Stimulated activated CD8-positive, alpha-beta memory T cell treated with anti-CD3 and anti-CD28 coated beads, Interleukin-15, amount 100 ng/mL, for 24 hours (primary cell): ENCODE data around the gene SLC19A2.
A peak's percentile ranks its signal among the peaks of the same experiment; 100 is the strongest.
"Not testable (repeated sequence)": the region's sequence is repeated elsewhere in the genome, so short reads cannot be mapped to it uniquely, and the experiment has no call there.

Experiments used
- DNase-seq: peaks from one replicate; pipeline ENCODE4 v3.0.0-alpha.2; 2020; ENCODE audit warnings: low read depth

The SLC19A2 gene, protein sequence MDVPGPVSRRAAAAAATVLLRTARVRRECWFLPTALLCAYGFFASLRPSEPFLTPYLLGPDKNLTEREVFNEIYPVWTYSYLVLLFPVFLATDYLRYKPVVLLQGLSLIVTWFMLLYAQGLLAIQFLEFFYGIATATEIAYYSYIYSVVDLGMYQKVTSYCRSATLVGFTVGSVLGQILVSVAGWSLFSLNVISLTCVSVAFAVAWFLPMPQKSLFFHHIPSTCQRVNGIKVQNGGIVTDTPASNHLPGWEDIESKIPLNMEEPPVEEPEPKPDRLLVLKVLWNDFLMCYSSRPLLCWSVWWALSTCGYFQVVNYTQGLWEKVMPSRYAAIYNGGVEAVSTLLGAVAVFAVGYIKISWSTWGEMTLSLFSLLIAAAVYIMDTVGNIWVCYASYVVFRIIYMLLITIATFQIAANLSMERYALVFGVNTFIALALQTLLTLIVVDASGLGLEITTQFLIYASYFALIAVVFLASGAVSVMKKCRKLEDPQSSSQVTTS

DNA sequence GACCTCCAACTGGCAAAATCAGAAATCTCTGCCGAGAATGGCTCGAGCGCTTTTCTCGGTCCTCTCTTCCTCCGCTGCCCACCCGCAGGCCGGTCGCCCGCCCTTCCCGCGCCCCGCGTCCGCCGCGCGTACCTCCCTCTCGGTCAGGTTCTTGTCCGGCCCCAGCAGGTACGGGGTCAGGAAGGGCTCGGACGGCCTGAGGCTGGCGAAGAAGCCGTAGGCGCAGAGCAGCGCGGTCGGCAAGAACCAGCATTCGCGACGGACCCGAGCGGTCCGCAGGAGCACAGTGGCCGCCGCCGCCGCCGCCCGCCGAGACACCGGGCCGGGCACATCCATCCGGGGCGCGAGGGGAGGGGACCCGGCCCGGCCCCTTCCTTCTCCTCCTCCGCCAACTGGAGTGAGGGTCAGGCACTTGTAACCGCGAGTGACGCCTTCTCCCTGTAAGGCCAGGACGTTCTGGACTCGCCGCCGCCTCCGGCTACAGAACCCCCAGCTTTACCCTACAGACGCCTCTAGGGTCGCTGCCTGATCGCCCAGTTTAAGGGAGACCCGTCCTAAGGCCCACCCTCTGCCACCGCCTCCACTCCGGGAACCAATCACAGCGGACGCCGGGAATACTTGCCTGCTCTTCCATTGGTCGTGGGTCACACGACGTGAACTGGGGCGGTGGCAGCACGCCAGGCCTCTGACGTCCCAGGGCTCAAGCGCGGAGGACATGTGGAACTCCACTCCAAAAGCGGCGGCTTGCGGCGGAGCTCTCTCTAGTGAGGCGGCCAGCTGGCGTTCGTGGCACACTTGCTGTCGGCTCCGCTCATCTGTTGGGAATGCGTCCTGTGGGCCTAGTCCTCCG is at the start of gene SLC19A2:
Gene SLC19A2 (minus strand): TSS at position 514 of the 850 bp plus-strand sequence. CDS start 178 bp downstream, at position 336.
- DNase-seq = peak; percentile 68

DNA sequence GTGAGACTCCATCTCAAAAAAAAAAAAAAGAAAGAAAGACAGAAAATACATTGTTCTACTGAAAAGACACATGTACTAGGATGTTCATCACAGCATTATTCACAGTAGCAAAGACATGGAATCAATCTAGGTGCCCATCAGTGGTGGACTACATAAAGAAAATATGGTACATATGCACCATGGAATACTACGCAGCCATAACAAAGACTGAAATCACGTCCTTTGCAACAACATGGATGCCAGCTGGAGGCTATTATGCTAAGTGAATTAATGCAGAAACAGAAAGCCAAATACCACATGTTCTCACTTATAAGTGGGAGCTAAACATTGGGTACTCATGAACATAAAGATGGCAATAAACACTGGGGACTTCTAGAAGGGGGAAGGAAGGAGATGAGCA is 48.9 kb upstream of the SLC19A2 start:
- DNase-seq = no peak

DNA sequence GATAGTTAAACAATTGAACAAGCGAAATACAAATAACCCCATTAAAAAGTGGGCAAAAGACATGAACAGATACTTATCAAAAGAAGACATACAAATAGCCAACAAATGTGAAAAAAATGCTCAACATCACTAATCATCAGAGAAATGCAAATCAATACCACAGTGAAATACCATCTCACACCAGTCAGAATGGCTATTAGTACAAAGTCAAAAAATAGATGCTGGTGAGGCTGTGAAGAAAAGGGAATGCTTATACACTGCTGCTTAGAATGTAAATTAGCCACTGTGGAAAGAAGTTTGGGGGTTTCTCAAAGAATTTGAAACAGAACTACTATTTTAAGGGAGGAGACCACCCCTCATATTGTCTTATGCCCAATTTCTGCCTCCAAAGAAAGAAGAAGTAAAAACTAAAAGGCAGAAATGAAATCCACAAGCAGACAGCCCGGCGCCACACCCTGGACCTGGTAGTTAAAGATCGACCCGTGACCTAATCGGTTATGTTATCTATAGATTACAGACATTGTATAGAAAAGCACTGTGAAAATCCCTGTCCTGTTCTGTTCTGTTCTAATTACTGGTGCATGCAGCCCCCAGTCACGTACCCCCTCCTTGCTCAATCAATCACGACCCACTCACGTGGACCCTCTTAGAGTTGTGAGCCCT is 47.9 kb upstream of the SLC19A2 start:
- DNase-seq = not testable (repeated sequence)

DNA sequence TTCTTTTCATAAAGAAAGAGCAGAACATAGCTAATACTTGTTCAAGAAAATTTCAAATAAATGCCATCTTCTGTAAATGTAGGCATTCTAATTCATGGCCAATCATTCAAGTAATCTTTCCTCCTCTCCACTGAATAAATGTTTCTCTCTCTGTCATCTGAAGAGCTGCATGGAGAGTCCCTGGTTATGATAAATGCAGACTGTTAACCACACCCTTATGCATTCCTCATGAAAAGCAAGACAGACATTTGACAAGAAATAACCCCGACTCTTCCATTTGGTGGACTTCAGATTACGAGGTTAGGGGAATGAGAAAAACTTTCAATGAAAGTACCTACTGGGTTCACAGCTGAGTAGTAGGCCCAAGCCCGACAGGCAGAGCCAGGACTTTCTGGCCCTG is 44.7 kb upstream of the SLC19A2 start:
- no peak for DNase-seq

DNA sequence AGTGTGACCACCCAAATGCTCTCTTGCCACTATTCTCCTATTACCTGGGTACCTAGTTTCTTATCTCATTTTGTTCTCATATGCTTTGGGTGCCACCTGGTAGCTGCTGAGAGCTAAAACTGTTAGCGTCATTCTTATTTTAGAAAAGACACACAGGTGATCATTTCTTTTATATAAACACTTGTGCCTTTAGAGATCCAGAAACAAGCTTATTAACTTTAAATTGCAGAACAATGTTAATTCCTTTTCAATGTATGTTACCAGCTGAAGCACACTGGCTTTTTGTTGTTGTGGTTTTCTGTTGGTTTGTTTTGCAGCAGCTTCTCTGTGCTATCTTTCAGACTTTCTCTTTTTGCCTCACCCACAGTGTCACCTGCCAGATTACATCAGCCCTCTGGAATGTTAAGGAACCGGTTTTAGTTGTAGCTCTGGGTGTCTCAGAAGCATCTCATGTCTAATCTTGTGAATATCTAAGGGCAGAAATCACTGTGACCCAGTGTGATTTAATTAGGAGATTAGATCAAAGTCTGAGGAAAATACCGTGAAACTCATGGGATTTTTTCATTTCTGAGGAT is 43.4 kb upstream of the SLC19A2 start:
- no peak for DNase-seq

DNA sequence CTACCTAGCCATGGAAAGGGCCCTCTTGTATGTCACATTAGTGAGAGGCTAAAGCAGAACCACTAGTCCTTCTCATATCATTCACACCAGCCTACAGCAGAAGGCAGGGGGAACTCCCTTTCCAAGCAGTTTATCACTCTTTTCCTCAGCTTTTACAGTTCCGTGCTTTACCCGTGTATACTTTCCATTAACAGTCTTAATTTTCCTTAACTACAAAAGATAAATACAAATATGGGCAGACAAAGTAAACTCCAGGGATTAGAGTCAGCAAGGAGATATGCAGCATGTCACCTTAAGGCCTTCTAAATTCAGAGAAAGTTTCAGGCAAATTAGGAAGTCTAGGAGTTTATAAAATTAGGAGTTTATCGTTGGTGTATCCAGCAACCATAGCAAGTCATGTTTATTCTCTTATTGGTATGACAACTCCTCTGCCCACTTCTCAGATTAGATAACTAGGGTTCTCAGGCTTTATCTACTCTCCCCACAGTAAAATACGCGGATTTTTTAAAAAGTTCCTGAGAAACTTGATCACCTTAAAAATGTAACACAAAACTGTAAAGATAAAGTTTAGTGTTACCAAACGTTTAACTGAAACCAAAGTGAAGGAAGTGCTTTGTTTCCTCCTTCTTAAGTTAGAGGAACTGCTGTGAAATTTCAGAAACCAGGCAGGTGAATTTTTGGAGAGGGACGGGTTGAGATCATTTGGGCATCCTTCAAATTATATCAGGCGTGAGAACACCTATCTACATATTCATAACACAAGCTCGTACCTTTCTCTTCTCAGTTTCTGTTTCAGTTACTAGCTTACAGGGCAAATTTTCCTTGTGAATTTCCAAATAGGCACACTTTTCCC is 42.7 kb upstream of the SLC19A2 start:
- DNase-seq = no peak

DNA sequence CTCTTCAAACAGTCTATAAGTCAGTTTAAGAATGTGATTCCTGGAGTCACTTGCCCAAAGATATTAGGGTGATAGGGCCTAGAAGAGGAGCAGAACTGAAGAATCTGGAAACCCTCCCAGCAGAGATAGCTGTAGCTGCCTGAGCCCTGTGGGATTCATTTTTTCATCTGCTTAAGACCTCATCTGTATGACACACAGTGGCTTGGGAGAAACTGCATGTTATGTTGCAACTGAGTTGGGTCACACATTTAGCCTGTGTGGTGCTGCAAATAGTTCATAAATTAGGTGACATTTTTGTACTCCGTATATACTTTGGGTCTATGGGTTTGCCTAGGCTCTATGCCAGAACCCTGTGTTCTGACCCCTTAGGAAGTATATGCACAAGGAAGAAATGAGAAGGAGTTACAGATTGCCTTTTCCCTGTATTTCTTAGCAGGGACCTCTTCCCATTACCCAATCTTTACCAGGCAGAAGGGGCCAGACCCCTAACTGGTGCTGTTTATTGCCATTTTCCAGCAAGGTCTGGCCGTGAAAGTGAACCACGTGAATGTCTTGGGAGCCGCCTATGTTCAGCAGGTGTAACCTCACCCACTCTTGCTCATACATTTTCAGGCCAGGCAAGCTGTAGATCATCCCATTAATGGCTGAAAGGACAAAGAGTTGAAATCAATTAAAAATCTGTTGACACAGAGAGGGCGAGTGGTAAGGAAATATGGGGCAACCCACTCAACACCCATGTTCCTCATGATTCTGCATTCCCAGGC is 41.9 kb upstream of the SLC19A2 start:
- DNase-seq = no peak

DNA sequence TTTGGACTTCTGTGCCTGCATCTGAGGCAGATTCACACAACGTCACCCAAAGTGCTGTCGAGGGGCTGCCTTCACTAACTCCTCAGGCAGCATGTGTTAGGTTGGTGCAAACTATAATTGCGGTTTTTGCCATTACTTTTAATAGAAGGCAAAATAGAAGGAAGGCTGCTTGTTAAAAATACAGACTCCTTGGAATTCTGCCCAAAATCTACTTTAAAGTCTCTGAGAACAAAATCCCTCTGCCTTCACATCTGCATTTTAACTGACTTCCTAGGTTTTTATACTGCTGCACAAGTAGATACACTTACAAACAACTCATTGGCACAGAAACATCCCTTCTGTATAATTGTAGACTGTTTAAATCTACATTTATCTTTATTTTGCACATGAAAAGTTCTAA is 41.3 kb upstream of the SLC19A2 start:
- no peak for DNase-seq

DNA sequence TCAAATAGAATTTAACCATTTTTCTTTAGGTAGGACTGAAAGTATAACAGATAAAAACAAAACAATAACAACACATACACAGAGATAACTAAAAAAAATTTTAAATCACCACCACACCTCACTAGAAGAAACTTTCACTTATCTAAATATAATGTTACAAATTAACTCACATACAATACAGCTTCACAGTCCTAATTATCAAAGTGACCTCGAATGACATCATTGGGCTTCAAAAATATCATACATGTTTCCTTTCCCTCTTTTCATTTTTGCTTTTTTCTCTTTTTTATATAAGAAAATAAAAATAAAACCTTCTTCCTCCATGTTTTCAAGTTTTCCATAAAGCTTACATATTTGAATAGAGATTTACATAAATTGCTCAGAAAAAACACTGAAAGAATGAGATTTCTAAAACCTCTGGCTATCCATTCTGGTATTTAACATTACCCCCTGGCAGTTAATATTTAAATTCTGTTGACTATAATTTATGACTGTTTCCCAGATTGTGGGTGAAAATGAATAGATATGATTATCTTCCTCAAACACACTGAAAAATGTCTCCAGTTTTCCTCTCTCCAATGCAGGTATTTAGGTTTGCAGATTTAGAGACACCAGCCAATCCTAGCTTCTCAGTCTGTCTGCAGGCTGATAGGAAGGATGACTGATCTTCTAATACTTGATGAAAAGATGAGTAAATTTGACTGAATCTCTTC is 40.5 kb upstream of the SLC19A2 start:
- DNase-seq = no peak

DNA sequence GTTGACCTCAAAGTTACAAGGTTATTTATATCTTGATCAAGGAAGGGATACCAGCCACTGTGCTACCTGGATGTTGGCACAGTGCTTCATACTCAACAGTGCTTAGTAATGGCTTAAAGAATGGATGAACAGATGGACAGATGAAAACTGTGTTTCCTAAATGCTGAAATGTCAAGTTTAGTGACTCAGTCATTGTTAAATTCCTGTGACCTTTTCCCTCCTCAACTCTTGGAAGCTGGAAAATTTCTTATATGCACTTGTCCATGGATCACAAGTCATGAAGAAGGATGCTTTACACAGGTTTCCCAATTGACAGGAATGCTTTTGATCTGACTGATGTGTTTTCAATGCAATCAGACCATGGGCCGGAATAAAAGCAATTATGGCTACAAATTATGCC is 39.6 kb upstream of the SLC19A2 start:
- no peak for DNase-seq

DNA sequence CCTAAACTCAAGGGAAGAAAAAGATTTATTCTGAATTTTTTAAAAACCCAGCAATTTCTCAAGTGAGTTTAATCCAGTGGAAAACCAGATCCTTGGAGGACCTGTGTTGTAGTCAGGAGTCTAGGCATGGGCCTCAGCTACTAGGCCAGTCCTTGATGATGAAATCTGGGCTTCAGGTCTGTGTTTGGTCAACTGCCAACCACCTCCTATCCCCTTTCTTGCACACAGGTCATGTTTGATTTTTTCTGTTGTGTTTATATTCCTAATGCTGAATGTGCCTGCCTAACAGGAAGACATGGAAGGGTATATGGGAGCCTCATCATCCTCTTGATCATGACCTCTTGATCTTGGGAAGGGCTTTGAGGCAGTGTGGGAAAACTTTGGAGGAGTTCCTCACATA is 38.2 kb upstream of the SLC19A2 start:
- DNase-seq = no peak

DNA sequence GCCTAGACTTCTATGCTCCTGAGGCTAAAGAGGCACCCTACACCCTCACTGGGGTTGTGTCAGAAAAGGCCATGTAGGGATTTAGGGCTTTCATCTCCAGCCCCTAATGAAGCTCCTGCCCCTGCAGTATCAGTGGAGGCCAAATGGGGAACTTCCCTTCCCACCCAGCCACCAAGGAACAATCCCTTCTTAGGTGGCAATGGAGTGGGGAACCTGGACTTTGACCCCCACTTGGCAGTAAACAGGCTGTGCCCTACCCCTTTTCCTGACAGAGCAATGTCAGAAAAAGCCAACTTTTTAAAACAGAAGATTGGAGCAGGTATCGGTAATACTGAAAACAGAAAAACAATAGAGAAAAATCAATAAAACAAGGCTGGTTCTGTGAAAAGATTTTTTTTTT is 35.5 kb upstream of the SLC19A2 start:
- DNase-seq = no peak

DNA sequence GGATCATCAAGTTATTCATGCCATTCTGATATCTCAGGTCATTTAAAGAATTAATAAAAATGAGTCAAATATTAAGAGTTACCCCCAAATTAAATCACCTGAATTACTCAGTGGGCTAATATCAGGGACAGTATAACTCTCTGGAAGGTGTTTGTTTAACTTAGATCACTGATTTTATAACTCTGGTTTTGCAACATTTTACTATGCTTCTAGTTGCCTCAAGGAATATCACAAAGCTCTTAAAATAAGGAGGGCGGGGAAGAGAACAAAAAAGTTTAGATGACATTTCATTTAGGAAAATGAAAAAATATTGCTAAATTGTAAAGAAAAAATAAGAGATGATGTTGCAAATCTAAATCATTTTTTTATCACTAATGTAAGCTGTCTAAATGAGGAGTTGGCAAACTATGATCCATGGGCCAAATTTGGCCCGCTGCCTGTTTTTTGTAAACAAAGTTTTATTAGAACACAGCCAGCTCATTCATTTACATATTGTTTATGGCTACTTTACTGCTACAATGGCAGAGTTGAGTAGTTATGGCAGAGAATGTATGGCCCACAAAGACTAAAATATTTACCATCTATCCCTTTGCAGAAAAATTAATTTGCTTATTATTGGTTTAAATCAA is 31.9 kb upstream of the SLC19A2 start:
- no peak for DNase-seq

DNA sequence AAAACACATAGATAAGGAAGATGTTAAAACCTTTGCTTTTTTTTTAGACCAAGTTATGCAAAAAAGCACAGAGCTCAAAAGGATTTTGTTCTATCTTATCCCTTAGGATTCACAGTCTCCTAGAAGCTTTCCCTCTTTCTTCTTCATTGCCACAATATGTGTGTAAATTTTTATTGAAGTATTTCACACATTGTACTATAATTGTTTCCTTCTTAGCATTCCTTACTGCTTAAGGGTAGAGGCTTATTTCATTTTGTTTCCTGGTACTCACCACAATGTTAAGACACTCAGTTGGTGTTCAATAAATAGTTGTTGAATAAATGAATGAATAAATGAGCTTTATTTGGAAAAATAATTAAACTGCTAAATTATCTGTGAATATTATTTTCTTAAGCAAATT is 29.9 kb upstream of the SLC19A2 start:
- DNase-seq = no peak

DNA sequence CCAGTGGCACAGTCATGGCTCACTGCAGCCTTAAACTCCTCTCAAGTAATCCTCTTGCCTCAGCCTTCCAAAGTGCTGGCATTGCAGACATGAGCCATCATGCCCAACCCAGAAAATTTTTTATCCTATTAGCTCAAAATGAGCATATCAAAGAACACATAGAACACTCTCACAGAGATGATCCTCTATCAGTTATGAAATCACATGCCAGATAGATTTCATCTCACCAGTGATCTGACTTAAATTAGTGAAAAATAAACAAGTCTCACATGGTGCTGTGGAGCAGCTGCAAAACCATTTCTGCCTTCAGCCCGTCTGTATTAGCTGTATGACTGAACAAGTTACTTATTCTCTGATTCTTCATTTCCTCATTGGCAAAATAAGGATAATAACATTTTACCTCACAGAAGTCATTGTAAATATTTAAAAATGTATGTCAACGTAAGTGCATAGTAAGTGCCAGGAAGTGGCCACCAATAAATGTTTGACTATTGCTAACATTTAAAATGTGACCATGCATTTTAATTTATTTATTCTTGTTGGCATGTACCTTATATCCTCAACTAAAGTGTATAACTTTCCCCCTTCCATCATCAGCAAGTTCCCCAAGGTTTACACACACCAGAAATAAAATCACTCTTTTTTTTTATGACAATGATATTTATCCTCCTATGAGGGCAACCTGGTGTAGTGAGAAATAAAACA is 29.0 kb upstream of the SLC19A2 start:
- DNase-seq = no peak

DNA sequence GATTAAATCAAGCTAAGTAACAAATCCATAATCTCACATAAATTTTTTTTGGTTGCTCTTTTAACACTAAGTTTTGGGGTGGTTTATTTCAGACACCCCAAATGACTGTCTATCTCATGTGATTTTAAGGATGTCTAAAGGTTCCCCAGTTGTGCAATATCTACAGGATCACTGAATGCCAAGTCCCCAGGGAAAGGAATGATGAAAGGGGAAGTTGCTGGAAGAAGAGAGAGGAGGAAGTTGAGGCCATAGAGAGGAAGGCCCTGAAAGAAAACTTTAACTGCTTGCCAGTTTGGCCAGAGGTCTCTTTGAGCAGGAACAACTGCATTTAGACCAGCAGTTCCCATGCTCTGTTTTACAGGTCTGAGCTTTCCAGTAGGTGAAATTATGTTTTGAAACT is 27.5 kb upstream of the SLC19A2 start:
- no peak for DNase-seq

DNA sequence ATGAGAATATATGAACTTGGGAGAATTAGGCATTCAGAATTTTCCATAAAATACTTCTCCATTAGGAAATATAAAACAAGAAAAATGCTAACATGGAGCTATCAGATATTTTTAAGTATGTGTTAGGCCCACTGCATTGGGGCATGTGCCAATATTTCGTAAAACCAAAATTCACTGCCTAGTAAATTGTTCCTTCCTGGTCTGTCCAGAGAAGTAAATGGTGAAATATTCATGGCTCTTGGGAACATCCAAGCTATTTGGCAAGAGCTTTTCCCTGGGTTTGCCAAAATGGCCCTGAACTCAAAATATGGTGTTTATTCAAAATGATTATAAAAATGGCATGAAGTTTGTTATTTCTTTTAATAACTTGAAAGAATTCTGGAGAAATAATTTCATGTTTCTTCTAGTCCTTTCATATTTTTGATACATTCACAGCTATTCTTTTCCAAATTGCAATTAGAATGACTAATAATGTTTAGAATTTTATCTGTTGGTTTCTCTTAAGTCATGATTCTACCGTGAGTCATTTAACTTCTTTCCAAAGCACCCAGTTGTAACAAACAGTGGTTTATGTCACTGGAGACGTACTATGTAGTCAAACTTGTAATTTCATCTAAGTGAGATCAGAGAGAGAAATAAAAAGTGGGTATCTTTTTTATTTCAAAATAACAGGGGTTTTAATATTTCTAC is 25.7 kb upstream of the SLC19A2 start:
- DNase-seq = no peak

DNA sequence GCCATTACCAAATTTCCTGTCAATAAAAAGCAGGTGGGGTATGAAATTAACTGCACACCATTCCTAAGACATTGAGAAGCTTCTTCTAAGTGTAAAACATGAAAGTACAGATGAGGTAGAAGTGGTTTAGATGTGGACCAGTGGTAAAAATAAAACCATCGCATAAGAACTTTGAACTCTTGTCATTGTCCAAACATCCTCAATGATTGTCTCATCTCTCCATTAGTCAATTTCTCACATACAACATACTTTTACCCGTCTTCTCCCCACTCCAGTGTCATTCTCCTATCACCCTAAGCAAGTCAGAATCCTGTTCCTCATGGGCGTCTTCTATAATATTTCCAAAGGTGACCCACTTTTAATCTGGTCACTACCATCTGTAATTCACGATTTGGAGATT is 24.3 kb upstream of the SLC19A2 start:
- no peak for DNase-seq
